HG03280 (cell line): Measurements from ENCODE around the gene ZNF678.

Experiments
- ATAC-seq: cut with Tn5 transposase; IDR thresholded peaks from one replicate; pipeline ENCODE4 v1.9.1; 2021; ENCODE audit warnings: mild to moderate bottlenecking, moderate library complexity; ENCODE audit not compliant: unreplicated experiment

Gene ZNF678

GRCh38 chr1:227563324-227564201, at the start of gene ZNF678:
TSS of gene ZNF678 (plus strand) at chr1:227563556. CDS start at chr1:227650992, 87,436 bp downstream.
- ATAC-seq: peak; percentile 98

GRCh38 chr1:227518876-227519275, 44.5 kb upstream of the ZNF678 start:
- ATAC-seq: no peak

GRCh38 chr1:227521782-227522181, 41.6 kb upstream of the ZNF678 start:
- no peak for ATAC-seq

GRCh38 chr1:227526524-227526923, 36.8 kb upstream of the ZNF678 start:
- ATAC-seq: no peak

GRCh38 chr1:227532019-227532619, 31.2 kb upstream of the ZNF678 start:
- ATAC-seq: no peak

GRCh38 chr1:227540170-227541098, 22.9 kb upstream of the ZNF678 start:
- no peak for ATAC-seq

GRCh38 chr1:227541129-227541528, 22.2 kb upstream of the ZNF678 start:
- ATAC-seq: no peak

GRCh38 chr1:227541796-227542152, 21.6 kb upstream of the ZNF678 start:
- ATAC-seq: no peak

- ATAC-seq: peak; percentile 98
These were observed 20.9 kb upstream of the ZNF678 start for GRCh38 chr1:227542153-227543120.

- ATAC-seq: no peak
These were observed 19.9 kb upstream of the ZNF678 start for GRCh38 chr1:227543283-227544066.

GRCh38 chr1:227544067-227545050, 19.0 kb upstream of the ZNF678 start:
- no peak for ATAC-seq

- no peak for ATAC-seq
These were observed 18.0 kb upstream of the ZNF678 start for GRCh38 chr1:227545361-227545760.

GRCh38 chr1:227546059-227546458, 17.3 kb upstream of the ZNF678 start:
- no peak for ATAC-seq

GRCh38 chr1:227546598-227547309, 16.6 kb upstream of the ZNF678 start:
- no peak for ATAC-seq

GRCh38 chr1:227547310-227548118, 15.8 kb upstream of the ZNF678 start:
- ATAC-seq: no peak

- no peak for ATAC-seq
These were observed 15.3 kb upstream of the ZNF678 start for GRCh38 chr1:227548119-227548397.

GRCh38 chr1:227548448-227548847, 14.9 kb upstream of the ZNF678 start:
- no peak for ATAC-seq
